ENCODE data around the gene STPG4. TPM values are rescaled to one million over a fixed set of nuclear protein-coding genes. Genes with fewer than 3 reads are reported as not detected.

The STPG4 gene
- total RNA-seq, 4 donors from 2014 or later, result 0.64 to 1.2 (median 0.82) TPM; not detected in 1

DNA sequence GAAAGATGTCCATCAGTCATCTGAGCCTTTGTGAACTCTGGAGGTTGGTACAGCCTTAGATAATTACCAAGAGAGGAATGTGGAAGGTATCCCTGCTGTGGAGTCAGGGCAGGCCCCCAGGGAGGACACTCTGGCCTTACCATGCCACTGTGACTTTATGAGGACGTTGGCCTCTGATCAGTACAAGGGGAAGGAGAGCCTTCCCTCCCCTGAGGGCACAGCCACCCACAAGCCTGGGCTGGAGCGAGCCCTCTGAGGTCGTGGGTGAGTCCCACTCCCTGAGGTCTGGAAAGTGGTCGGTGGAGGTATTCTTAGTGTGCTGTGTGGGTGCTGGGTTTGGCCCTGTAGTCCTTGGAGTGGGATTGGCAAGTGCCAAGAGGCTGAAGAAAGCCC lies 91.6 kb downstream of the STPG4 start:
- in situ Hi-C loops (cut with MboI; ENCODE audit: low pct_ligation_motif_present in 1 of 4, low pct_unique_long_range_greater_than_20kb in 1 of 4, low sequenced_read_pairs in 3 of 4) (no loop called here), intact Hi-C loops (cut with DNase I; ENCODE audit: low total_unique reads) (no loop called here)
- no peak for TF ChIP-seq POLR2AphosphoS5 (IDR thresholded peaks at IDR 0.05)
- TF ChIP-seq EP300 (IDR thresholded peaks at IDR 0.05; ENCODE audit: low read depth), result no peak
- TF ChIP-seq POLR2A (IDR thresholded peaks at IDR 0.05), result no peak
- TF ChIP-seq, protein P1, sequence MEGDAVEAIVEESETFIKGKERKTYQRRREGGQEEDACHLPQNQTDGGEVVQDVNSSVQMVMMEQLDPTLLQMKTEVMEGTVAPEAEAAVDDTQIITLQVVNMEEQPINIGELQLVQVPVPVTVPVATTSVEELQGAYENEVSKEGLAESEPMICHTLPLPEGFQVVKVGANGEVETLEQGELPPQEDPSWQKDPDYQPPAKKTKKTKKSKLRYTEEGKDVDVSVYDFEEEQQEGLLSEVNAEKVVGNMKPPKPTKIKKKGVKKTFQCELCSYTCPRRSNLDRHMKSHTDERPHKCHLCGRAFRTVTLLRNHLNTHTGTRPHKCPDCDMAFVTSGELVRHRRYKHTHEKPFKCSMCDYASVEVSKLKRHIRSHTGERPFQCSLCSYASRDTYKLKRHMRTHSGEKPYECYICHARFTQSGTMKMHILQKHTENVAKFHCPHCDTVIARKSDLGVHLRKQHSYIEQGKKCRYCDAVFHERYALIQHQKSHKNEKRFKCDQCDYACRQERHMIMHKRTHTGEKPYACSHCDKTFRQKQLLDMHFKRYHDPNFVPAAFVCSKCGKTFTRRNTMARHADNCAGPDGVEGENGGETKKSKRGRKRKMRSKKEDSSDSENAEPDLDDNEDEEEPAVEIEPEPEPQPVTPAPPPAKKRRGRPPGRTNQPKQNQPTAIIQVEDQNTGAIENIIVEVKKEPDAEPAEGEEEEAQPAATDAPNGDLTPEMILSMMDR (IDR thresholded peaks at IDR 0.05), result no peak
- no peak overlapping the region for H3K4me3 ChIP-seq
- H3K36me3 ChIP-seq, result peaks cover 0 to 7% (median 0%) of the 10 kb centered on the region in 4 donors
- no peaks in the 10 kb centered on the region for H3K27me3 ChIP-seq
- peaks cover 19 to 72% (median 41%) of the 10 kb centered on the region in 4 donors for H3K4me1 ChIP-seq
- no peak for DNase-seq
- WGBS, 2 donors (ENCODE audit: low coverage in 1 of 2), result 65 to 85% methylated on average over 4 of the region's 4 CpGs
- no peaks in the 10 kb centered on the region for H3K9me3 ChIP-seq
- H3K27ac ChIP-seq, result peak overlapping the region; percentile 8 to 87 (median 61)

DNA sequence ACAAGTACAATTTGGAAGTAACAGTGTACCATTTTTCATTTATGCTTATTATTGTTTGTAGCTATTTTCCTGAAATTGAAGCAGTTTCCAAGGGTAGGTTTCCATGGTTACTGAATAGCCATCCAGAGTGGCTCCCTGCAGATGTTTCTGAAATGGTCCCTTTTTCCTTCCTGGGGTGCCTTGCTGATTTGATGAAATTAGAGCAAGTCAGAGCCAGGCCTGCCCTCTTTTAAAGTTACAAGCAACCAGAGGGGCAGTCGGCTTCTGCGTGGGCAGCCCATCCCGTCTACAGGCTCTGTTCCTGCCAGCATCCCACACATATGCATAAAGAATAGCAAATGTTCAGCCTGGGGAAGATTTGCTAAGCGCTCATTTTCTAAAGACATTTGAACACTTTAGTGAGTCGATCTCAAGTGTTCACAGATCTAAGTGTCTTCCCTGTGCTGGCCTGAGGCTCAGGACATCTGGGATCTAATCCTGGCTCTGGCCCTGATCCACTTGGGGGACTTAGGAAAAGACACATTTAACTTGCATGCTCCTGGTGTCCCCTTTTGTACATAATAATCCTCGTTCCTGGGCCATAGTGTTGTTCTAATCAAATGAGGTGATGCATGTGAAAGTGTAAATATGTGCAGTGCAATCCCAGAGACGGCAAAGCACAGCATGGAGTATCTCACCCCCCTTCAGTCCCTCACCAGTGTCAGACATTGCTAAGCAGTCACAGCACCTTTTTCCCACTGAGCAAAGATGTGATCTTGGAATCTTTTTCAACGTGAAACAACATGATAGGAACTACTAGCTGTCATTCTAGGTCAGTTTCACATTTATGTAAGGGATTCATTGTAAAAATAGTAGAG lies 92.2 kb downstream of the STPG4 start:
- in situ Hi-C loops (cut with MboI; ENCODE audit: low pct_ligation_motif_present in 1 of 4, low pct_unique_long_range_greater_than_20kb in 1 of 4, low sequenced_read_pairs in 3 of 4), result no loop called here
- DNase-seq, result no peak
- intact Hi-C loops (cut with DNase I; ENCODE audit: low total_unique reads), result no loop called here
- Histone ChIP-seq H3K27ac (peak overlapping the region; percentile 8 to 35 (median 20)), H3K4me3 (no peak overlapping the region), H3K9me3 (no peaks in the 10 kb centered on the region), H3K36me3 (peaks cover 0 to 7% (median 0%) of the 10 kb centered on the region in 4 donors), H3K27me3 (no peaks in the 10 kb centered on the region), H3K4me1 (peaks cover 18 to 72% (median 39%) of the 10 kb centered on the region in 4 donors)
- no peak for TF ChIP-seq POLR2AphosphoS5 (IDR thresholded peaks at IDR 0.05)
- no peak for TF ChIP-seq EP300 (IDR thresholded peaks at IDR 0.05; ENCODE audit: low read depth)
- TF ChIP-seq, protein P1 (IDR thresholded peaks at IDR 0.05), result no peak
- TF ChIP-seq POLR2A (IDR thresholded peaks at IDR 0.05), result no peak
- WGBS, 2 donors (ENCODE audit: low coverage in 1 of 2), result 71 to 72% methylated on average over 4 to 8 of the region's 8 CpGs

DNA sequence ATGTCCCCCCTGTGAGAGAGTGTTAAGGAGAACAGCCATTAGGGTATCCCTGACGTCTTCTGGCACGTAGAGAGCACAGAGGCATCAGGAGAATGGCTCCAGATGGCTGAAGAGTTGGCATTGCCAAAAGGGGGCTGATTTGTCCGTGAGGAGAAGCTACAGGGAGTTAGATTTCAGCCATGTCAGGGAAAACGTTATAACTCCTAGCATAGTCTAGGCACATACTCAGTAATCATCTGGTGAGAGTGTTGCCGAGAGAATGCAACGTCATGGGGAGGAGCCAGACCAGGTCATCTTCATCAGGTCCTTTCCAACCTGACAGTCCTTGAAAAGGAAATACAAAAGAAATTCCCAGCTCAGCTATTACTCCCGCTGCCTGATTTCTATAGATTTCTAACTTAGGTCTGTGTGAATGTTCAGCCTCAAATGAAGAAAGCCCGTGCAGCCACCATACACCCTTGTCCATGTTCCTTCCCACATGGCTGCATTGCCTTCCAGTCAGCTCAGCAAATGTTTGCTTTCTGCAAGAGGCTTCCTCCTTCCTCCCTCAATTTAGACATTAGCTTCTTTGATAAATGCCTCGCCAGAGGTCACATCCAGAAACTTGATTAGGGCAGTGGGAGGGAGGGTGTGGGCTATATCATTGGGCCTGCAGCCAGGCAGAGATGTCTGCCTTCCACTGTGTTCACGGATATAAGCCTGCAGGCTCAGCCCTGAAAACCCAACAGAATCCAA lies 93.0 kb downstream of the STPG4 start:
- Histone ChIP-seq H3K27ac (peak overlapping the region in 2 of 4 donors; percentile 33 to 35), H3K4me1 (peaks cover 26 to 73% (median 45%) of the 10 kb centered on the region in 4 donors), H3K27me3 (no peaks in the 10 kb centered on the region), H3K4me3 (no peak overlapping the region), H3K36me3 (peaks cover 0 to 7% (median 0%) of the 10 kb centered on the region in 4 donors), H3K9me3 (no peaks in the 10 kb centered on the region)
- in situ Hi-C loops (cut with MboI; ENCODE audit: low pct_ligation_motif_present in 1 of 4, low pct_unique_long_range_greater_than_20kb in 1 of 4, low sequenced_read_pairs in 3 of 4) (no loop called here), intact Hi-C loops (cut with DNase I; ENCODE audit: low total_unique reads) (no loop called here)
- TF ChIP-seq POLR2A (IDR thresholded peaks at IDR 0.05) (no peak), POLR2AphosphoS5 (IDR thresholded peaks at IDR 0.05) (no peak), EP300 (IDR thresholded peaks at IDR 0.05; ENCODE audit: low read depth) (no peak)
- TF ChIP-seq, protein P1 (IDR thresholded peaks at IDR 0.05), result no peak
- WGBS, 2 donors (ENCODE audit: low coverage in 1 of 2), result 50 to 74% methylated on average over 1 to 10 of the region's 10 CpGs
- no peak for DNase-seq

DNA sequence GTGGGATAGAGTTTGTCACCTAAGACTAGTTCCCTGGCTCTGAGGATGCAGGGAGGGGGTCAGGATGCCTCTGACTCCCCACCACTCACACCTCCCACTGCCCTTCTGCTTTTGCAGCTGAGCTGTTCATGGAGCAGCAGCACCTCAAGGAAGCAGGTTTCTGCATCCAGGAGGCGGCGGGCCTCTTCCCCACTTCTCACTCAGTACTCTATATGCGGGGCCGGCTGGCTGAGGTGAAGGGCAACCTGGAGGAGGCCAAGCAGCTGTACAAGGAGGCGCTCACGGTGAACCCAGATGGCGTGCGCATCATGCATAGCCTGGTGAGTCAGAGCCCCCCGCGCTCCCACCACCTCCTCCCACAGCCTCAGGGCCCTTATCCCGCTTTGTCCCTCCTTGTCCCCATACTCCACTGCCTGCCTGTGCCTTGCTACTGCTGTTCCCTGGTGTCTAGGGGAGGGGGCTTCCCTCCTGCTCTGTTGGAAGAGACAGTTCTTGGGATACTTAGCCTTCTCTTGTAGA lies 94.4 kb downstream of the STPG4 start:
- Histone ChIP-seq H3K4me3 (no peak overlapping the region), H3K27ac (no peak overlapping the region), H3K9me3 (no peaks in the 10 kb centered on the region), H3K4me1 (peaks cover 33 to 76% (median 50%) of the 10 kb centered on the region in 4 donors), H3K27me3 (no peaks in the 10 kb centered on the region), H3K36me3 (peaks cover 0 to 7% (median 0%) of the 10 kb centered on the region in 4 donors)
- intact Hi-C loops (cut with DNase I; ENCODE audit: low total_unique reads) (no loop called here), in situ Hi-C loops (cut with MboI; ENCODE audit: low pct_ligation_motif_present in 1 of 4, low pct_unique_long_range_greater_than_20kb in 1 of 4, low sequenced_read_pairs in 3 of 4) (no loop called here)
- WGBS, 2 donors (ENCODE audit: low coverage in 1 of 2), result 98% methylated on average over 11 of the region's 11 CpGs; no CpG with 5 or more reads in 1 of the 2 donors
- TF ChIP-seq POLR2AphosphoS5 (IDR thresholded peaks at IDR 0.05) (no peak), EP300 (IDR thresholded peaks at IDR 0.05; ENCODE audit: low read depth) (no peak), POLR2A (IDR thresholded peaks at IDR 0.05) (no peak)
- TF ChIP-seq, protein P1 (IDR thresholded peaks at IDR 0.05), result no peak
- DNase-seq, result no peak

Measured in transverse colon (tissue), 4 donors.